ENCODE results near the gene CTTNBP2. TPM values are rescaled to one million over a fixed set of nuclear protein-coding genes. Genes with fewer than 3 reads are reported as not detected.

CTTNBP2 gene
- total and polyA plus RNA-seq, 2 donors (not counting 1 experiment from before 2014, with no cell fraction given) = 8.3 to 12.0 TPM

DNA sequence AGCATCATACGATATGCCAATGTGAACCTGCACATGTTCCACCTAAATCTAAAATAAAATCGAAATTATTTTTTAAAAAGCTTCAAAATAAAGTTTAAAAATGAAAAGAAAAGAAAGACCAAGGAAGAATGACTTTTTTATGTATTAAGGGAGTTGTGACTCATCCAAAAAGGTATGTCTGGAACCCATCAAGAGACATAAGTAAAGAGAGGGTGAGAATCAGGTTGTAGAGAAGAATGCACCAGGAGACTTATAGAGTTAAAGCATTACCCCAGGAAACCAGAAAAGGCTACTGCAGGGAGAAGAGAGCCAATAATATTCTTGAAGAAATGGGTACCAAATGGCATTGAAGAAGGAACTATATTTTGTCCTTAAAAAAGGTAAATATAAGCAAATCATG lies 69.8 kb downstream of the CTTNBP2 start:
- Histone ChIP-seq H3K9me3 (ENCODE audit: control insufficient read depth, insufficient read depth, low read depth, low read length) (no peaks in the 10 kb centered on the region), H3K9ac (ENCODE audit: insufficient read depth, low read length) (no peak overlapping the region), H2AFZ (ENCODE audit: low read length) (no peak overlapping the region), H3K4me3 (replicated peaks in 1 of 4; ENCODE audit: control extremely low read depth in 1 of 4, insufficient read depth in 1 of 4, low read depth in 3 of 4, low read length in 4 of 4) (no peak overlapping the region), H3K4me1 (ENCODE audit: control insufficient read depth, extremely low read depth, insufficient read depth, low read length) (peaks cover 5% of the 10 kb centered on the region), H3K27ac (ENCODE audit: insufficient read depth, low read length) (no peak overlapping the region), H3K79me2 (ENCODE audit: control insufficient read depth, insufficient read depth, low read length) (peaks cover 3% of the 10 kb centered on the region), H4K20me1 (ENCODE audit: control insufficient read depth, extremely low read depth, insufficient read depth, low read length) (no peaks in the 10 kb centered on the region), H3K27me3 (ENCODE audit: control insufficient read depth, insufficient read depth, low read length) (no peaks in the 10 kb centered on the region), H3K36me3 (ENCODE audit: control insufficient read depth, insufficient read depth, low read length) (no peaks in the 10 kb centered on the region), H3K4me2 (ENCODE audit: extremely low read depth, insufficient read depth, low read length) (no peak overlapping the region)
- no peak for TF ChIP-seq EZH2 (IDR thresholded peaks at IDR 0.05; ENCODE audit: low read length, missing control alignments)
- TF ChIP-seq, protein P1, sequence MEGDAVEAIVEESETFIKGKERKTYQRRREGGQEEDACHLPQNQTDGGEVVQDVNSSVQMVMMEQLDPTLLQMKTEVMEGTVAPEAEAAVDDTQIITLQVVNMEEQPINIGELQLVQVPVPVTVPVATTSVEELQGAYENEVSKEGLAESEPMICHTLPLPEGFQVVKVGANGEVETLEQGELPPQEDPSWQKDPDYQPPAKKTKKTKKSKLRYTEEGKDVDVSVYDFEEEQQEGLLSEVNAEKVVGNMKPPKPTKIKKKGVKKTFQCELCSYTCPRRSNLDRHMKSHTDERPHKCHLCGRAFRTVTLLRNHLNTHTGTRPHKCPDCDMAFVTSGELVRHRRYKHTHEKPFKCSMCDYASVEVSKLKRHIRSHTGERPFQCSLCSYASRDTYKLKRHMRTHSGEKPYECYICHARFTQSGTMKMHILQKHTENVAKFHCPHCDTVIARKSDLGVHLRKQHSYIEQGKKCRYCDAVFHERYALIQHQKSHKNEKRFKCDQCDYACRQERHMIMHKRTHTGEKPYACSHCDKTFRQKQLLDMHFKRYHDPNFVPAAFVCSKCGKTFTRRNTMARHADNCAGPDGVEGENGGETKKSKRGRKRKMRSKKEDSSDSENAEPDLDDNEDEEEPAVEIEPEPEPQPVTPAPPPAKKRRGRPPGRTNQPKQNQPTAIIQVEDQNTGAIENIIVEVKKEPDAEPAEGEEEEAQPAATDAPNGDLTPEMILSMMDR (conservative IDR thresholded peaks at IDR 0.05 in 1 of 2, IDR thresholded peaks at IDR 0.05 in 1 of 2; ENCODE audit: low read depth in 1 of 2, low read length in 2 of 2) = no peak
- peak in 1 of 2 donors; percentile 55 for DNase-seq (ENCODE audit: low read depth in 2 of 2)

DNA sequence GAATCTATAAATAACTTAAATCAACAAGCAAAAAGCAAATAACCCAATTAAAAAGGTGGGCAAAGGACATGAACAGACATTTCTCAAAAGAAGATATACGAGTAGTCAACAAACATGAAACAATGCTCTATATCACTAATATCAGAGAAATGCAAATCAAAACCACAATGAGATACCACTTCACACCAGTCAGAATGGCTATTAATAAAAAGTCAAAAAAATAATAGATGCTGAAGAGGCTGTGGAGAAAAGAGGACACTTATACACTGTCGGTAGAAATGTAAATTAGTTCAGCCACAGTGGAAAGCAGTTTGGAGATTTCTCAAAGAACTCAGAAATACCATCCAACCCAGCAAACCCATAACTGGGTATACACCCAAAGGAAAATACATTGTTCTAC lies 70.6 kb downstream of the CTTNBP2 start:
- Histone ChIP-seq H3K4me1 (ENCODE audit: control insufficient read depth, extremely low read depth, insufficient read depth, low read length) (peaks cover 3% of the 10 kb centered on the region), H3K4me2 (ENCODE audit: extremely low read depth, insufficient read depth, low read length) (no peak overlapping the region), H3K9me3 (ENCODE audit: control insufficient read depth, insufficient read depth, low read depth, low read length) (no peaks in the 10 kb centered on the region), H2AFZ (ENCODE audit: low read length) (no peak overlapping the region), H3K27me3 (ENCODE audit: control insufficient read depth, insufficient read depth, low read length) (no peaks in the 10 kb centered on the region), H3K4me3 (replicated peaks in 1 of 4; ENCODE audit: control extremely low read depth in 1 of 4, insufficient read depth in 1 of 4, low read depth in 3 of 4, low read length in 4 of 4) (no peak overlapping the region), H3K9ac (ENCODE audit: insufficient read depth, low read length) (no peak overlapping the region), H3K79me2 (ENCODE audit: control insufficient read depth, insufficient read depth, low read length) (peaks cover 3% of the 10 kb centered on the region), H3K27ac (ENCODE audit: insufficient read depth, low read length) (no peak overlapping the region), H3K36me3 (ENCODE audit: control insufficient read depth, insufficient read depth, low read length) (no peaks in the 10 kb centered on the region), H4K20me1 (ENCODE audit: control insufficient read depth, extremely low read depth, insufficient read depth, low read length) (no peaks in the 10 kb centered on the region)
- TF ChIP-seq EZH2 (IDR thresholded peaks at IDR 0.05; ENCODE audit: low read length, missing control alignments) = no peak
- TF ChIP-seq, protein P1 (conservative IDR thresholded peaks at IDR 0.05 in 1 of 2, IDR thresholded peaks at IDR 0.05 in 1 of 2; ENCODE audit: low read depth in 1 of 2, low read length in 2 of 2) = no peak
- DNase-seq (ENCODE audit: low read depth in 2 of 2) = no peak

DNA sequence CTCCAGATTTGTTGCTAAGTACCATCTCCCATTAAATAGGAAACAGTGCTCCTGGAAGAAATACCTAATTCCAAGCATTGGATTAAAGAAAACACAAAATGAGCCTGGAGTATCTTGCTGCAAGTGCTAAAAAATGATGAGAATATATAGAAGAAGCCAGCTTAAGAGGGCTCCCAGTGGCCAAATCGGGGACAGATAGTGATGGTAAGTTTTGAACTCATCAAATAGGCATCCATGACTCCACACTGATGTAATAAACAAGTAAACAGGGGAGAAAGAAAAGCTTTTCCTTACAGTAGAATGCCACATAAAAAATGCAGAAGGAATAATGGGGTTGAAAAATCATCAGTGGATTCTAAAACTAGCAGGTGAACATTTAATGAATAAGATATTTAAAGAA lies 72.4 kb downstream of the CTTNBP2 start:
- H2AFZ ChIP-seq (ENCODE audit: low read length) = no peak overlapping the region
- no peaks in the 10 kb centered on the region for H3K36me3 ChIP-seq (ENCODE audit: control insufficient read depth, insufficient read depth, low read length)
- no peak overlapping the region for H3K9ac ChIP-seq (ENCODE audit: insufficient read depth, low read length)
- H3K4me3 ChIP-seq (replicated peaks in 1 of 4; ENCODE audit: control extremely low read depth in 1 of 4, insufficient read depth in 1 of 4, low read depth in 3 of 4, low read length in 4 of 4) = no peak overlapping the region
- TF ChIP-seq, protein P1 (conservative IDR thresholded peaks at IDR 0.05 in 1 of 2, IDR thresholded peaks at IDR 0.05 in 1 of 2; ENCODE audit: low read depth in 1 of 2, low read length in 2 of 2) = no peak
- TF ChIP-seq EZH2 (IDR thresholded peaks at IDR 0.05; ENCODE audit: low read length, missing control alignments) = no peak
- H3K27ac ChIP-seq (ENCODE audit: insufficient read depth, low read length) = no peak overlapping the region
- H3K9me3 ChIP-seq (ENCODE audit: control insufficient read depth, insufficient read depth, low read depth, low read length) = no peaks in the 10 kb centered on the region
- peaks cover 2% of the 10 kb centered on the region for H3K79me2 ChIP-seq (ENCODE audit: control insufficient read depth, insufficient read depth, low read length)
- peaks cover 3% of the 10 kb centered on the region for H3K4me1 ChIP-seq (ENCODE audit: control insufficient read depth, extremely low read depth, insufficient read depth, low read length)
- no peak overlapping the region for H3K4me2 ChIP-seq (ENCODE audit: extremely low read depth, insufficient read depth, low read length)
- H3K27me3 ChIP-seq (ENCODE audit: control insufficient read depth, insufficient read depth, low read length) = no peaks in the 10 kb centered on the region
- no peaks in the 10 kb centered on the region for H4K20me1 ChIP-seq (ENCODE audit: control insufficient read depth, extremely low read depth, insufficient read depth, low read length)
- DNase-seq (ENCODE audit: low read depth in 2 of 2) = no peak

Data from fibroblast of lung (primary cell).